HepG2 (cell line): ENCODE data around the gene GDAP2. TPM values are rescaled to one million over a fixed set of nuclear protein-coding genes. Genes with fewer than 3 reads are reported as not detected.

Experiments used
- ATF4 ChIP-seq, 2 experiments: fragments of 450-650 bp in 1 of 2; sonication (generic) in 1 of 2; formaldehyde crosslinking; IDR thresholded peaks; 2 replicates each; pipeline versions ENCODE4 v1.5.0 to v1.8.0; 2020 to 2022; ENCODE audit warnings: mild to moderate bottlenecking in 1 of 2, missing genetic modification reagents in 1 of 2
- FOXP1 ChIP-seq, 2 experiments: fragments of 450-650 bp in 1 of 2; IDR thresholded peaks; 2 replicates each; pipeline ENCODE4 v1.6.1; 2017 to 2018; ENCODE audit warnings: antibody characterized with exemption in 1 of 2
- GATAD2A ChIP-seq: IDR thresholded peaks from 2 replicates; pipeline ENCODE4 v1.6.1; 2016
- HNF4A ChIP-seq: sonication (generic); formaldehyde crosslinking; IDR thresholded peaks from 2 replicates; pipeline ENCODE4 v1.4.0; 2020; ENCODE audit warnings: missing genetic modification reagents
- KDM5A ChIP-seq: fragments of 200-600 bp; sonication (generic); IDR thresholded peaks from 2 replicates; pipeline ENCODE4 v1.7.0; 2018; ENCODE audit warnings: antibody characterized with exemption, mild to moderate bottlenecking, low read length, borderline replicate concordance
- MNT ChIP-seq: fragments of 450-650 bp; IDR thresholded peaks from 2 replicates; pipeline ENCODE4 v1.6.1; 2016
- NR3C1 ChIP-seq: sonication (generic); formaldehyde crosslinking; IDR thresholded peaks from 2 replicates; pipeline ENCODE4 v1.4.0; 2020; ENCODE audit warnings: missing genetic modification reagents
- PHF21A ChIP-seq: sonication (generic); formaldehyde crosslinking; IDR thresholded peaks from 2 replicates; pipeline ENCODE4 v1.5.0; 2020; ENCODE audit warnings: mild to moderate bottlenecking, missing genetic modification reagents
- RAD51 ChIP-seq: fragments of 450-650 bp; IDR thresholded peaks from 2 replicates; pipeline ENCODE4 v1.6.1; 2016; ENCODE audit warnings: borderline replicate concordance
- SP5 ChIP-seq: IDR thresholded peaks from 2 replicates; pipeline ENCODE4 v1.6.1; 2016; ENCODE audit warnings: low read depth, borderline replicate concordance
- USF2 ChIP-seq, 2 experiments: sonication (generic) in 1 of 2; formaldehyde crosslinking in 1 of 2; IDR thresholded peaks; 2 replicates each; pipeline versions ENCODE4 v1.5.1 to v1.6.1; 2011 to 2020; ENCODE audit warnings: borderline replicate concordance in 1 of 2, low read depth in 1 of 2, low read length in 1 of 2, mild to moderate bottlenecking in 1 of 2, missing genetic modification reagents in 1 of 2, moderate library complexity in 1 of 2
- ZBTB14 ChIP-seq: sonication (generic); formaldehyde crosslinking; IDR thresholded peaks from 2 replicates; pipeline ENCODE4 v1.4.0; 2020; ENCODE audit warnings: missing genetic modification reagents
- ZNF337 ChIP-seq: sonication (generic); formaldehyde crosslinking; IDR thresholded peaks from 2 replicates; pipeline ENCODE4 v1.5.1; 2020; ENCODE audit warnings: missing genetic modification reagents, low read depth, mild to moderate bottlenecking, borderline replicate concordance
- ZNF83 ChIP-seq: sonication (generic); formaldehyde crosslinking; IDR thresholded peaks from 2 replicates; pipeline ENCODE4 v1.4.0; 2020; ENCODE audit warnings: missing genetic modification reagents, mild to moderate bottlenecking, borderline replicate concordance
- polyA plus RNA-seq, 8 experiments: library from polyadenylated mRNA; depleted of rRNA in 3 of 8; stranded (reverse) in 7 of 8; unstranded in 1 of 8; fragments of >200 nt; fragmentation: Illumina TruSeq in 4 of 8; extraction: Trizol in 4 of 8; gene quantifications; 2 replicates each; pipeline versions ENCODE4 v1.2.1 to v1.2.3, GENCODE V29; 2011 to 2016; ENCODE audit warnings: low read depth in 4 of 8, missing spikeins in 1 of 8, mixed read lengths in 1 of 8; ENCODE audit not compliant: insufficient read depth in 1 of 8
- total RNA-seq, 5 experiments: library from RNA; depleted of rRNA; stranded (reverse); fragments of >200 nt; fragmentation: Illumina TruSeq; extraction: Trizol; gene quantifications; 2 replicates each; pipeline ENCODE4 v1.2.3, GENCODE V29; 2016; ENCODE audit warnings: low read depth in 1 of 5
- TF ChIP-seq, protein P1 (sequence below): sonication (generic); formaldehyde crosslinking; IDR thresholded peaks from 2 replicates; pipeline ENCODE4 v1.4.0; 2020; ENCODE audit warnings: mild to moderate bottlenecking, missing genetic modification reagents, borderline replicate concordance
- TF ChIP-seq, protein P2 (sequence below): sonication (generic); formaldehyde crosslinking; IDR thresholded peaks from 2 replicates; pipeline ENCODE4 v1.4.0; 2020; ENCODE audit warnings: missing genetic modification reagents

GDAP2 gene
- total and polyA plus RNA-seq, 2 of the 13 experiments (the other 11 are each of a cell fraction or from before 2014, with no cell fraction given) = 11.4 to 23.2 TPM

- TF ChIP-seq NR3C1 (CRISPR knock-in tag) = no peak
- TF ChIP-seq RAD51 = no peak
- no peak for TF ChIP-seq ZBTB14
- no peak for TF ChIP-seq ZNF337 (CRISPR knock-in tag)
- TF ChIP-seq USF2 (IDR thresholded peaks at IDR 0.05; ENCODE audit: low read depth, low read length) = no peak
- no peak for TF ChIP-seq USF2 (CRISPR knock-in tag; IDR thresholded peaks at IDR 0.05; ENCODE audit: borderline replicate concordance)
- no peak for TF ChIP-seq FOXP1 (IDR thresholded peaks at IDR 0.05)
- peak; percentile 75; the same call in 1 of the 2 replicates for TF ChIP-seq FOXP1 (CRISPR knock-in tag; IDR thresholded peaks at IDR 0.05)
- TF ChIP-seq HNF4A (CRISPR knock-in tag) = peak; percentile 40
- no peak for TF ChIP-seq MNT
- TF ChIP-seq KDM5A = no peak
- TF ChIP-seq PHF21A (CRISPR knock-in tag) = 0 out of 2 replicates have a peak, but pooled peaks have one; percentile 35
- TF ChIP-seq SP5 (CRISPR knock-in tag) = peak; percentile 87
- TF ChIP-seq GATAD2A = peak; percentile 67; the same call in 1 of the 2 replicates
- peak in 1 of 2 experiments; percentile 44; a peak in 1 of 4 replicates for TF ChIP-seq ATF4 (CRISPR knock-in tag; IDR thresholded peaks at IDR 0.05)
- TF ChIP-seq, protein P1, sequence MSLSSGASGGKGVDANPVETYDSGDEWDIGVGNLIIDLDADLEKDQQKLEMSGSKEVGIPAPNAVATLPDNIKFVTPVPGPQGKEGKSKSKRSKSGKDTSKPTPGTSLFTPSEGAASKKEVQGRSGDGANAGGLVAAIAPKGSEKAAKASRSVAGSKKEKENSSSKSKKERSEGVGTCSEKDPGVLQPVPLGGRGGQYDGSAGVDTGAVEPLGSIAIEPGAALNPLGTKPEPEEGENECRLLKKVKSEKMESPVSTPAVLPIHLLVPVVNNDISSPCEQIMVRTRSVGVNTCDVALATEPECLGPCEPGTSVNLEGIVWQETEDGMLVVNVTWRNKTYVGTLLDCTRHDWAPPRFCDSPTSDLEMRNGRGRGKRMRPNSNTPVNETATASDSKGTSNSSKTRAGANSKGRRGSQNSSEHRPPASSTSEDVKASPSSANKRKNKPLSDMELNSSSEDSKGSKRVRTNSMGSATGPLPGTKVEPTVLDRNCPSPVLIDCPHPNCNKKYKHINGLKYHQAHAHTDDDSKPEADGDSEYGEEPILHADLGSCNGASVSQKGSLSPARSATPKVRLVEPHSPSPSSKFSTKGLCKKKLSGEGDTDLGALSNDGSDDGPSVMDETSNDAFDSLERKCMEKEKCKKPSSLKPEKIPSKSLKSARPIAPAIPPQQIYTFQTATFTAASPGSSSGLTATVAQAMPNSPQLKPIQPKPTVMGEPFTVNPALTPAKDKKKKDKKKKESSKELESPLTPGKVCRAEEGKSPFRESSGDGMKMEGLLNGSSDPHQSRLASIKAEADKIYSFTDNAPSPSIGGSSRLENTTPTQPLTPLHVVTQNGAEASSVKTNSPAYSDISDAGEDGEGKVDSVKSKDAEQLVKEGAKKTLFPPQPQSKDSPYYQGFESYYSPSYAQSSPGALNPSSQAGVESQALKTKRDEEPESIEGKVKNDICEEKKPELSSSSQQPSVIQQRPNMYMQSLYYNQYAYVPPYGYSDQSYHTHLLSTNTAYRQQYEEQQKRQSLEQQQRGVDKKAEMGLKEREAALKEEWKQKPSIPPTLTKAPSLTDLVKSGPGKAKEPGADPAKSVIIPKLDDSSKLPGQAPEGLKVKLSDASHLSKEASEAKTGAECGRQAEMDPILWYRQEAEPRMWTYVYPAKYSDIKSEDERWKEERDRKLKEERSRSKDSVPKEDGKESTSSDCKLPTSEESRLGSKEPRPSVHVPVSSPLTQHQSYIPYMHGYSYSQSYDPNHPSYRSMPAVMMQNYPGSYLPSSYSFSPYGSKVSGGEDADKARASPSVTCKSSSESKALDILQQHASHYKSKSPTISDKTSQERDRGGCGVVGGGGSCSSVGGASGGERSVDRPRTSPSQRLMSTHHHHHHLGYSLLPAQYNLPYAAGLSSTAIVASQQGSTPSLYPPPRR = peak; percentile 63; the same call in 1 of the 2 replicates
- TF ChIP-seq ZNF83 (CRISPR knock-in tag) = no peak
- TF ChIP-seq, protein P2, sequence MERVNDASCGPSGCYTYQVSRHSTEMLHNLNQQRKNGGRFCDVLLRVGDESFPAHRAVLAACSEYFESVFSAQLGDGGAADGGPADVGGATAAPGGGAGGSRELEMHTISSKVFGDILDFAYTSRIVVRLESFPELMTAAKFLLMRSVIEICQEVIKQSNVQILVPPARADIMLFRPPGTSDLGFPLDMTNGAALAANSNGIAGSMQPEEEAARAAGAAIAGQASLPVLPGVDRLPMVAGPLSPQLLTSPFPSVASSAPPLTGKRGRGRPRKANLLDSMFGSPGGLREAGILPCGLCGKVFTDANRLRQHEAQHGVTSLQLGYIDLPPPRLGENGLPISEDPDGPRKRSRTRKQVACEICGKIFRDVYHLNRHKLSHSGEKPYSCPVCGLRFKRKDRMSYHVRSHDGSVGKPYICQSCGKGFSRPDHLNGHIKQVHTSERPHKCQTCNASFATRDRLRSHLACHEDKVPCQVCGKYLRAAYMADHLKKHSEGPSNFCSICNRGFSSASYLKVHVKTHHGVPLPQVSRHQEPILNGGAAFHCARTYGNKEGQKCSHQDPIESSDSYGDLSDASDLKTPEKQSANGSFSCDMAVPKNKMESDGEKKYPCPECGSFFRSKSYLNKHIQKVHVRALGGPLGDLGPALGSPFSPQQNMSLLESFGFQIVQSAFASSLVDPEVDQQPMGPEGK (CRISPR knock-in tag) = peak; percentile 29; the same call in 1 of the 2 replicates
Measured at GRCh38 chr1:117857418-117857817, 72.0 kb downstream of the GDAP2 start (continued).
